NCI-H2196 (cell line): ENCODE results near the gene RPS23.

Source experiments
- DNase-seq: peaks from one replicate; lab custom pipeline; 2025; ENCODE audit not compliant: unreplicated experiment; lab: John Stamatoyannopoulos, UW

The RPS23 gene

GRCh38 chr5:82277987-82278710, at the start of gene RPS23:
Gene RPS23 (minus strand): TSS chr5:82278354. CDS start chr5:82278323, 31 bp downstream.
- peak; percentile 73 for DNase-seq

- DNase-seq: no peak
Observed at GRCh38 chr5:82327941-82328340, 49.8 kb upstream of the RPS23 start.

- no peak for DNase-seq
Observed at GRCh38 chr5:82325996-82326395, 47.8 kb upstream of the RPS23 start.

- no peak for DNase-seq
Observed at GRCh38 chr5:82325155-82325554, 47.0 kb upstream of the RPS23 start.

GRCh38 chr5:82320966-82321365, 42.8 kb upstream of the RPS23 start:
- DNase-seq: no peak

- no peak for DNase-seq
Observed at GRCh38 chr5:82319651-82320376, 41.7 kb upstream of the RPS23 start.

- DNase-seq: no peak
Observed at GRCh38 chr5:82319192-82319591, 41.0 kb upstream of the RPS23 start.

GRCh38 chr5:82314964-82315758, 37.0 kb upstream of the RPS23 start:
- DNase-seq: no peak

GRCh38 chr5:82313016-82313415, 34.9 kb upstream of the RPS23 start:
- DNase-seq: no peak

- DNase-seq: peak; percentile 7
Observed at GRCh38 chr5:82312373-82312856, 34.3 kb upstream of the RPS23 start.

GRCh38 chr5:82309091-82309531, 31.0 kb upstream of the RPS23 start:
- DNase-seq: no peak

- no peak for DNase-seq
Observed at GRCh38 chr5:82308416-82308815, 30.3 kb upstream of the RPS23 start.

- no peak for DNase-seq
Observed at GRCh38 chr5:82307451-82307850, 29.3 kb upstream of the RPS23 start.

GRCh38 chr5:82306151-82306550, 28.0 kb upstream of the RPS23 start:
- DNase-seq: no peak

GRCh38 chr5:82301190-82301589, 23.0 kb upstream of the RPS23 start:
- no peak for DNase-seq

GRCh38 chr5:82298668-82299067, 20.5 kb upstream of the RPS23 start:
- no peak for DNase-seq

- no peak for DNase-seq
Observed at GRCh38 chr5:82297711-82298110, 19.6 kb upstream of the RPS23 start.

GRCh38 chr5:82296929-82297328, 18.8 kb upstream of the RPS23 start:
- no peak for DNase-seq

- no peak for DNase-seq
Observed at GRCh38 chr5:82295959-82296531, 17.9 kb upstream of the RPS23 start.

GRCh38 chr5:82295144-82295543, 17.0 kb upstream of the RPS23 start:
- DNase-seq: no peak

GRCh38 chr5:82291420-82291819, 13.3 kb upstream of the RPS23 start:
- no peak for DNase-seq
